Nephron (organoid): ENCODE measurements around the gene PLBD1.

Experiments
- H3K27ac Mint-ChIP-seq, 3 experiments: 2 replicates each; pipeline ENCODE4 v1.8.0; 2020; ENCODE audit warnings: mixed read lengths in 3 of 3, mild to moderate bottlenecking in 2 of 3, moderate library complexity in 1 of 3
- H3K27me3 Mint-ChIP-seq: 2 replicates; pipeline ENCODE4 v1.8.0; 2021; ENCODE audit warnings: low read depth, mild to moderate bottlenecking, moderate library complexity, mixed read lengths
- H3K36me3 Mint-ChIP-seq: 2 replicates; pipeline ENCODE4 v1.8.0; 2020; ENCODE audit warnings: low read depth, mixed read lengths
- H3K4me1 Mint-ChIP-seq: 2 replicates; pipeline ENCODE4 v1.8.0; 2020; ENCODE audit warnings: mixed read lengths
- H3K4me3 Mint-ChIP-seq, 3 experiments: 2 replicates each; pipeline ENCODE4 v1.8.0; 2020; ENCODE audit warnings: mild to moderate bottlenecking in 3 of 3, mixed read lengths in 3 of 3, moderate library complexity in 2 of 3
- H3K9me3 Mint-ChIP-seq: 2 replicates; pipeline ENCODE4 v1.8.0; 2020; ENCODE audit warnings: mixed read lengths
- TF ChIP-seq, protein P1 (sequence below), 3 experiments: fragments of 200-600 bp; sonication (generic); IDR thresholded peaks; one replicate each; pipeline ENCODE4 v1.5.0; 2021; ENCODE audit warnings: antibody characterized with exemption in 3 of 3; ENCODE audit not compliant: unreplicated experiment in 3 of 3

PLBD1 gene

DNA sequence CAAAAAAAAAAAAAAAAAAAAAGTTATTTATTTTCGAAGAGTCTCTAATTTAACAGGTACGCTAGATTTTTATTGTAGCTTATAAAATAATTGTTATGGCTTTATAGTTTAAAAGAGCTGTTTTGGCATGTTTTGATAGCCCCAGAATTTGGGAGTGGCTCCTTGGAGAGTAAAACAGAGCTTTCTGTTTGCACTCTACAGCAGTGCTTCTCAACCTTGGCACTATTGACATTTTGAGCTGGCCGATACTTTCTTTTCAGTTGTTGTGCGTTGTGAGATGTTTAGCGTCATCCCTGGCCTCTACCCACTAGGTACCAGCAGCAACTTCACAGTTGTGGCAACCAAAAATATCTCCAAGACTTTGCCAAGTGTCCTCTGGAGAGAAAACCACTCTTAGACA is 30.6 kb downstream of the PLBD1 start:
- Mint-ChIP-seq H3K4me3 (no peak overlapping the region), H3K36me3 (peaks cover 14% of the 10 kb centered on the region), H3K27ac (no peak overlapping the region), H3K9me3 (no peaks in the 10 kb centered on the region), H3K4me1 (no peaks in the 10 kb centered on the region), H3K27me3 (no peaks in the 10 kb centered on the region)
- TF ChIP-seq, protein P1, sequence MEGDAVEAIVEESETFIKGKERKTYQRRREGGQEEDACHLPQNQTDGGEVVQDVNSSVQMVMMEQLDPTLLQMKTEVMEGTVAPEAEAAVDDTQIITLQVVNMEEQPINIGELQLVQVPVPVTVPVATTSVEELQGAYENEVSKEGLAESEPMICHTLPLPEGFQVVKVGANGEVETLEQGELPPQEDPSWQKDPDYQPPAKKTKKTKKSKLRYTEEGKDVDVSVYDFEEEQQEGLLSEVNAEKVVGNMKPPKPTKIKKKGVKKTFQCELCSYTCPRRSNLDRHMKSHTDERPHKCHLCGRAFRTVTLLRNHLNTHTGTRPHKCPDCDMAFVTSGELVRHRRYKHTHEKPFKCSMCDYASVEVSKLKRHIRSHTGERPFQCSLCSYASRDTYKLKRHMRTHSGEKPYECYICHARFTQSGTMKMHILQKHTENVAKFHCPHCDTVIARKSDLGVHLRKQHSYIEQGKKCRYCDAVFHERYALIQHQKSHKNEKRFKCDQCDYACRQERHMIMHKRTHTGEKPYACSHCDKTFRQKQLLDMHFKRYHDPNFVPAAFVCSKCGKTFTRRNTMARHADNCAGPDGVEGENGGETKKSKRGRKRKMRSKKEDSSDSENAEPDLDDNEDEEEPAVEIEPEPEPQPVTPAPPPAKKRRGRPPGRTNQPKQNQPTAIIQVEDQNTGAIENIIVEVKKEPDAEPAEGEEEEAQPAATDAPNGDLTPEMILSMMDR (IDR thresholded peaks at IDR 0.05; ENCODE audit: unreplicated experiment in 3 of 3): no peak

DNA sequence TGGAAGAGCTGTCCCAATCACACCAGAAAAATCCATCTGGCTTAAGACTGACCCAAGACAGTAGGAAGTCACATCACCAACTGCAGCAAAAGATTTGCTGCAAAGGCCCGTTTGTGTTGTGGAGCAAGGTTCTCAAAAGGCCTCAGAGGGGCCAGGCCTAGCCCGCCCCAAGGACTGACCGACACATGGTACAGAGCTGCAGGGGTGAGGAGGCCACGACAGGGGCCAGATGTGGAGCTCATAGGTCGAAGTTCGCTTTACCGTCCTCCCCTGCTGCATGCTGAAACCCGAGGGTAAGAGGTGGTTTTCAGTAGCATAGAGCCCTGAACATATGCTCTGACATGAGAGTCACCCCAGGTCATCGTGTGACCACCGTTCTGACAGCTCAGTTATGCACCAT is 35.5 kb downstream of the PLBD1 start:
- TF ChIP-seq, protein P1 (IDR thresholded peaks at IDR 0.05; ENCODE audit: unreplicated experiment in 3 of 3): no peak
- Mint-ChIP-seq H3K36me3 (peaks cover 14% of the 10 kb centered on the region), H3K27ac (no peak overlapping the region), H3K9me3 (no peaks in the 10 kb centered on the region), H3K4me3 (no peak overlapping the region), H3K27me3 (no peaks in the 10 kb centered on the region), H3K4me1 (no peaks in the 10 kb centered on the region)

DNA sequence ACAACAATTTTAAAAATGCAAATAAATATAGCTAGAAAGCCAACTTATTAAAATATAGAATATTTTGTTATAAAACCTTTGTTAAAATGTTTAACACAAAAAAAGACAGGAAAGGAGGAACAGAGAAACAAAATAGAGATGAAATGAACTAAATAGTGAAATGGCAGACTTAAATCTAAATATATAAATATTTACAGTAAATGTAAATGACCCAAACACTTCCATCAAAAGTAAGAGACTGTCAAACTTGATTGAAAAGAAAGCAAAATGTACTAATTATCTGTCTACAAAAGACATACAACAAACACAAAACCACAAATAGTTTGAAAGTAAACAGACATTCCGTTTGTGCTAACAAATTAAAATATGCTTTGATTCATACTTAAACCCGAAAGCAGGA is 41.7 kb downstream of the PLBD1 start:
- Mint-ChIP-seq H3K4me3 (no peak overlapping the region), H3K9me3 (peaks cover 45% of the 10 kb centered on the region), H3K27me3 (no peaks in the 10 kb centered on the region), H3K36me3 (peaks cover 38% of the 10 kb centered on the region), H3K4me1 (no peaks in the 10 kb centered on the region), H3K27ac (no peak overlapping the region)
- TF ChIP-seq, protein P1 (IDR thresholded peaks at IDR 0.05; ENCODE audit: unreplicated experiment in 3 of 3): no peak

DNA sequence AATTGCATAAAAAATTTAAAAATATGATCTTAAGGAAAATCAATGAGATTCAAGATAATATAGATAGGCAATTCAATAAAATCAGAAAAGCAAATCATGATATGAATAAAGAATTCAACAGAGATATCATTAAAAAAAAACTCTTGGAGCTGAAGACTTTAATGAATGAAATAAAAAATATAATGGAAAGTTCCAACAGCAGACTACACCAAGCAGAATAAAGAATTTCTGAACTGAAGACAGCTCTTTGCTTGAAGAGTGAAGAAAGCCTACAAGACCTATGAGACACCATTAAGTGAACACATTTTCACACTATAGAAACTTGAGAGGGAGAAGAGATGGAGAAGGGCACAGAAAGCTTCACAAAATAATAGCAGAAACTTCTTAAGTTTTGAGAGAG is 45.9 kb downstream of the PLBD1 start:
- no peak overlapping the region for H3K27ac Mint-ChIP-seq
- H3K27me3 Mint-ChIP-seq: no peaks in the 10 kb centered on the region
- no peaks in the 10 kb centered on the region for H3K4me1 Mint-ChIP-seq
- TF ChIP-seq, protein P1 (IDR thresholded peaks at IDR 0.05; ENCODE audit: unreplicated experiment in 3 of 3): no peak
- H3K36me3 Mint-ChIP-seq: peaks cover 46% of the 10 kb centered on the region
- H3K4me3 Mint-ChIP-seq: no peak overlapping the region
- peaks cover 52% of the 10 kb centered on the region for H3K9me3 Mint-ChIP-seq

DNA sequence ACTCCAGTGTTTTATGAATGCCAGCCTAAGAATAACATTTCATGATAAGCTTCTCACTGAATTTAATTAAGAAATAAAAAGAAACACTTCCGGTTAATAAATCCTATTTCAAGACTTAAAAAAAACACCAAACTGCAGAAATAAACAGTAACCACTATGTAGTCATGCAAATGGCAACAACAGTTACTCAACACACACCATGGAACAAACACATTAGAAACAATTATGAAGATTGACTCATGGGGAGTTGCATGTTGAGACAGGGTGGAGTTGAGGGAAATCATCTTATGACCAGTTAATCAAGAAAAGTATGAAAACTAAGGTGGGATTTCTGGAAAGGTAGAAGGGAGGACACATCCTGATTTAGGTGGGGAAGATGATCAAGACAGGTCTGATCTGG is 52.7 kb downstream of the PLBD1 start:
- H3K27me3 Mint-ChIP-seq: no peaks in the 10 kb centered on the region
- no peak overlapping the region for H3K27ac Mint-ChIP-seq
- no peak overlapping the region for H3K4me3 Mint-ChIP-seq
- TF ChIP-seq, protein P1 (IDR thresholded peaks at IDR 0.05; ENCODE audit: unreplicated experiment in 3 of 3): no peak
- peaks cover 5% of the 10 kb centered on the region for H3K4me1 Mint-ChIP-seq
- H3K36me3 Mint-ChIP-seq: peaks cover 13% of the 10 kb centered on the region
- peaks cover 4% of the 10 kb centered on the region for H3K9me3 Mint-ChIP-seq

DNA sequence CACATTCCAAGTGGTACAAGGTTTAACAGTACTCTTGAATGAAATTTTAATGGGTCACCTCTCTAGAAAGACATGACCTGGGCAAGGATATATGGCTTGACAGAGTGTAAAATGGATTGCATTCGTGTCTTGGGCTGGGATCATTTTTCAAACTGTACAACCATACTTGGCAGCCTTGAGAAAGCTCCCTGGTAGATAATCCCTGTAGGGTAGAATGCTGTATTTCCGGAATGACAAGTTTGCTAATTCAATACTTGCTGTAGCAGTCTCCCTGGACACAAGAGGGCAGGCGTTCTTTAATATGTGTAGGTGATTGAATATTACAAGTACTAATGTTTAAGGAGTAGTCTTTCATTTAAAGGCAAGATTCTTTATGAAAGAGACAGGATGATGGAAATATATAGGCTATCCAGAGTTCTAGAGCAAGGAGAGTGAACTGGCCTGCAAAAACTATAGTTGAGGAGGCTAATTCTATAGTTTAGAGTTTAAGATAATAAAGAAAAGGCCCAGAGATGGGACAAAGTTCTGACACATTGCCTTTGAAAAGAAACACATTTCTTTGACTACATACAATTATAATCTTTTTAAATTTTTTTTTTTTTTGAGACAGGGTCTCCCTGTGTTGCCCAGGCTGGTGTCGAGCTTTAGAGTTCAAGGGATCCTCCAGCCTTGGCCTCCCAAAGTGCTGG is 53.4 kb downstream of the PLBD1 start:
- TF ChIP-seq, protein P1 (IDR thresholded peaks at IDR 0.05; ENCODE audit: unreplicated experiment in 3 of 3): peak; percentile 39 to 56 (median 40)
- H3K27me3 Mint-ChIP-seq: no peaks in the 10 kb centered on the region
- peaks cover 8% of the 10 kb centered on the region for H3K36me3 Mint-ChIP-seq
- H3K27ac Mint-ChIP-seq: peak overlapping the region; percentile 24 to 82 (median 66)
- no peaks in the 10 kb centered on the region for H3K9me3 Mint-ChIP-seq
- H3K4me3 Mint-ChIP-seq: no peak overlapping the region
- peaks cover 5% of the 10 kb centered on the region for H3K4me1 Mint-ChIP-seq
